SH-SY5Y (cell line): ENCODE measurements around the gene TNFRSF1B.

Experiments used
- GATA2 ChIP-seq: IDR thresholded peaks from 2 replicates; pipeline ENCODE4 v1.6.1; 2011; ENCODE audit warnings: mild to moderate bottlenecking, low read depth, low read length
- GATA3 ChIP-seq: IDR thresholded peaks from 2 replicates; pipeline ENCODE4 v1.6.1; 2011; ENCODE audit warnings: low read depth, mild to moderate bottlenecking, low read length, moderate library complexity

- TF ChIP-seq GATA3, result no peak
- TF ChIP-seq GATA2, result no peak
Measured at GRCh38 chr1:12230549-12231275, 63.9 kb downstream of the TNFRSF1B start.
